ENCODE measurements around the gene NAV2. TPM values are rescaled to one million over a fixed set of nuclear protein-coding genes. Genes with fewer than 3 reads are reported as not detected.

The NAV2 gene
- total RNA-seq, 1 donor from 2014 or later = 9.6 TPM

DNA sequence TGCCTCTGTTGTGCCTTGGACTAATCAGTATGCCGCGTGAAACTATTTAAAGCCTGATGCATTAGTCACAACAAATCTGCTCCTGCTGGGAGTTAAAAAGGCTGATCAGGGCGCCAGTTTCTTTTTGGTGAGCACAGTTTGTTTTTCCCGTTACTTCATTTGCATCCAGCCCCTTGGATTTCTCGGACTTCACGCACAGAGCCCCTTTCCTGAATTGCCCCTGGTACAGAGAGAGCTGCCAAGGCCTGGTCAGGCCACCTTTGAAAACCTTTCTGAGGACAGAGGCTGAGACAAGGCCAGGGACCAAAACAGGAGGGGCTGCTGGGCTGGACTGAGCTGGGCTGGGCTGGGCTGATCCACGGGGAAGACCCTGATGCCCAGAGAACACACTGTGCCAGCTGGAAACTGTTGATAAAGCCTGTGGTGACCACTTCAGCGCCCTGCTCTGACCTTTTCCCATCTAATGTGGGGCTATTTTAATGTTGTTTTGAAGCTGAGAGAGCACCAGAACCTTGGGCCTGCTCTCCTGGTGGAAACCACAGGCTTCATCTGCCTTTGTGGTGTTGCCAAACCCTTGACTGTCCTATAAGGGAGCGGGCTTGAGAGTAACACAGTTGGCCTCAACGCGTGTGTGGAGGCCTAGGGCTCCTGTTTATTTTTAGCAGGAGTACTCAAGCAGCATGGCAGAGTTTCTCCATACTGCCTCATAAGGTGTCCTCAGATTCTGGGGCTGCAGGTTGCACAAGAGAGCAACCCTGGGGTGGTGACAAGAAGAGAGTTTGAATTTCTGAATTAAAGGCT lies 44.2 kb downstream of the NAV2 start:
- Mint-ChIP-seq H3K9me3 (no peaks in the 10 kb centered on the region), H3K27ac (no peak overlapping the region), H3K36me3 (peaks cover 6% of the 10 kb centered on the region), H3K4me1 (peaks cover 23% of the 10 kb centered on the region), H3K27me3 (ENCODE audit: insufficient read depth, low read depth) (peaks cover 5% of the 10 kb centered on the region), H3K4me3 (no peak overlapping the region)
- no peaks in the 10 kb centered on the region for H3K36me3 ChIP-seq
- no peak overlapping the region for H2AFZ ChIP-seq (replicated peaks)
- no peaks in the 10 kb centered on the region for H3K9me3 ChIP-seq (ENCODE audit: low read depth)
- TF ChIP-seq EZH2phosphoT487 (IDR thresholded peaks at IDR 0.05) (no peak), CTCF (IDR thresholded peaks at IDR 0.05) (no peak), EZH2 (IDR thresholded peaks at IDR 0.05) (no peak)
- no peaks in the 10 kb centered on the region for H3K79me2 ChIP-seq (ENCODE audit: low read depth)
- peaks cover 41% of the 10 kb centered on the region for H3K4me1 ChIP-seq
- peaks cover 22% of the 10 kb centered on the region for H3F3A ChIP-seq (ENCODE audit: low read depth)
- no peak overlapping the region for H3K27ac ChIP-seq
- H3K9ac ChIP-seq = no peak overlapping the region
- no peaks in the 10 kb centered on the region for H3K27me3 ChIP-seq
- no peak overlapping the region for H3K4me3 ChIP-seq
- peak overlapping the region; percentile 36 for H3K4me2 ChIP-seq
- peak; percentile 51 for DNase-seq (ENCODE audit: low spot score)
- no peaks in the 10 kb centered on the region for H4K20me1 ChIP-seq (ENCODE audit: low read depth)

GRCh38 chr11:19759389-19759788 lies 46.8 kb downstream of the NAV2 start:
- Mint-ChIP-seq H3K27me3 (ENCODE audit: insufficient read depth, low read depth) (peaks cover 7% of the 10 kb centered on the region), H3K36me3 (peaks cover 6% of the 10 kb centered on the region), H3K27ac (no peak overlapping the region), H3K4me3 (no peak overlapping the region), H3K4me1 (peaks cover 30% of the 10 kb centered on the region), H3K9me3 (no peaks in the 10 kb centered on the region)
- Histone ChIP-seq H3K27ac (no peak overlapping the region), H3K36me3 (no peaks in the 10 kb centered on the region), H3K4me2 (no peak overlapping the region), H4K20me1 (ENCODE audit: low read depth) (no peaks in the 10 kb centered on the region), H3K4me3 (no peak overlapping the region), H3K27me3 (no peaks in the 10 kb centered on the region), H3K9ac (no peak overlapping the region), H3K4me1 (peaks cover 47% of the 10 kb centered on the region), H3K9me3 (ENCODE audit: low read depth) (no peaks in the 10 kb centered on the region), H3F3A (ENCODE audit: low read depth) (peaks cover 22% of the 10 kb centered on the region), H3K79me2 (ENCODE audit: low read depth) (no peaks in the 10 kb centered on the region), H2AFZ (replicated peaks) (no peak overlapping the region)
- no peak for DNase-seq (ENCODE audit: low spot score)
- TF ChIP-seq EZH2 (IDR thresholded peaks at IDR 0.05) (no peak), EZH2phosphoT487 (IDR thresholded peaks at IDR 0.05) (no peak), CTCF (IDR thresholded peaks at IDR 0.05) (no peak)

DNA sequence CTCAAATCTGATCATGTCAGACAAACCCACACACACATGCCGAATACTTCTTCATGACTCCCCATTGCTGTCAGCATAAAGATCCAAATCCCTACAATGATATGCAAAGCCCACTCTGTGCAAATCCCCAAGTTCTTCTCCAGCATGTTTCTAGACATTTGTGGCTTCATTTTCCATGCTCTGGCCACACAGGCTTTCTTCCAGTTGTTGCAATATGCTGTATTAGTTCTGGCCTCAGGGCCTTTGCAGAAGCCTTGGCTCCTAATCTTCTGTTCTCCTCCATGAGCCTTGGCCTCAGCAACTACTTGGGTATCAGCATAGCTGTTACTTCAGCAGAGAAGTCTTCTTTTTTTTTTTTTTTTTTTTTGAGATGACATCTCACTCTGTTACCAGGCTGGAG lies 49.6 kb downstream of the NAV2 start:
- Mint-ChIP-seq H3K27ac (peak overlapping the region; percentile 15), H3K4me3 (no peak overlapping the region), H3K4me1 (peaks cover 19% of the 10 kb centered on the region), H3K9me3 (no peaks in the 10 kb centered on the region), H3K36me3 (peaks cover 2% of the 10 kb centered on the region), H3K27me3 (ENCODE audit: insufficient read depth, low read depth) (peaks cover 7% of the 10 kb centered on the region)
- DNase-seq (ENCODE audit: low spot score) = no peak
- Histone ChIP-seq H3K9me3 (ENCODE audit: low read depth) (no peaks in the 10 kb centered on the region), H3K36me3 (no peaks in the 10 kb centered on the region), H3K27me3 (no peaks in the 10 kb centered on the region), H3K9ac (no peak overlapping the region), H3K4me1 (peaks cover 21% of the 10 kb centered on the region), H3K79me2 (ENCODE audit: low read depth) (no peaks in the 10 kb centered on the region), H3F3A (ENCODE audit: low read depth) (peaks cover 4% of the 10 kb centered on the region), H4K20me1 (ENCODE audit: low read depth) (no peaks in the 10 kb centered on the region), H2AFZ (replicated peaks) (no peak overlapping the region), H3K27ac (no peak overlapping the region), H3K4me3 (no peak overlapping the region), H3K4me2 (no peak overlapping the region)
- TF ChIP-seq EZH2 (IDR thresholded peaks at IDR 0.05) (no peak), EZH2phosphoT487 (IDR thresholded peaks at IDR 0.05) (no peak), CTCF (IDR thresholded peaks at IDR 0.05) (no peak)

Data from neural progenitor cell (in vitro differentiated cells).